ENCODE measurements around the gene SLC30A3.
A peak's percentile ranks its signal among the peaks of the same experiment; 100 is the strongest.
"Not testable (repeated sequence)": the region's sequence is repeated elsewhere in the genome, so short reads cannot be mapped to it uniquely, and the experiment has no call there.

The SLC30A3 gene, protein sequence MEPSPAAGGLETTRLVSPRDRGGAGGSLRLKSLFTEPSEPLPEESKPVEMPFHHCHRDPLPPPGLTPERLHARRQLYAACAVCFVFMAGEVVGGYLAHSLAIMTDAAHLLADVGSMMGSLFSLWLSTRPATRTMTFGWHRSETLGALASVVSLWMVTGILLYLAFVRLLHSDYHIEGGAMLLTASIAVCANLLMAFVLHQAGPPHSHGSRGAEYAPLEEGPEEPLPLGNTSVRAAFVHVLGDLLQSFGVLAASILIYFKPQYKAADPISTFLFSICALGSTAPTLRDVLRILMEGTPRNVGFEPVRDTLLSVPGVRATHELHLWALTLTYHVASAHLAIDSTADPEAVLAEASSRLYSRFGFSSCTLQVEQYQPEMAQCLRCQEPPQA

GRCh38 chr2:27262379-27263286 is at the start of gene SLC30A3:
SLC30A3 (minus strand) TSS chr2:27263047; CDS start chr2:27262906, 141 bp downstream.
- peak; percentile 70 for DNase-seq

DNA sequence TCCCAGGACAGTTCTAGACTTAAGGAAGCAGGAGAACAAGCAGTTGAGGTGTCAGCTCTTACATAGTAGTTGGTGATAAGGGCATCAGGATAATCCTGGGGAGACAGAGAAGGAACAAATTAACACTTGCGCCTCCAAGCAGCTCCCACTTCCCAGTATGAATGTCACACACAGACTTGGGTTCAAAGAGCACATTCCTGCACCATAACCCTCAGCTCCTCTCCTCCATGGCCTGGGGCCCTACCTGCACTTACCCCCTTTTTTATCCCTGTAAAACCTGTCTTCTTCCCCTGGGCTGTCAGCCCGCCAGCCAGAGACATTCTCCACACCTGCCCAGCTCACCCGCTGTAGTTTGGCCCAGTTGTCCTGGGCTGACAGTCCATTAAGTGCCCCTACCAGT is 49.3 kb upstream of the SLC30A3 start:
- no peak for DNase-seq

- DNase-seq = no peak
These were observed 46.8 kb upstream of the SLC30A3 start for GRCh38 chr2:27309651-27310050.

DNA sequence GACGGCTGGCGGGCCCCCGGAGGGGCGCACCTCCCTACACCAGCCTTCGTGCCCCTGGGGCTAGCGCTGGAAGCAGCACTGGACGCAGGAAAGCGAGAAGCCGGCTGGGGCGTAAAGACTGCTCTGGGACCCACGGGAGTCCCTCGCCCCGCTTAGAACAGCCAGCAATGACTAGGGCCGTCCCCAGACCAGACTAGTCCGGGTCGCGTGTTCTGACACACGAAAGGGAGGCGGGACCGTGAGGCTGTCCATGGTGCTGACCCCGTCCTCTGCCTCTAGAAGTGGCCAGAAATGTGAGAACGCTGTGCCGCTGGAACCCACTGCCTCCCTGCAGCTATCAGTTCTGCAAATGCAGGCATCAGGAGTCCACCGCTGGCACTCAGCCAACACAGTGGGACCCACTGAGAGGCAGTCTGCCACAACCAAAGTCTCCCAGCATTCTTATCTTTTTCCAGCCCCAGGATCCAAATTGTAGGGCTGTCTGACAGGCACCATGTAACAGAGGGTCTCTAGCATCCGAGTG is 45.6 kb upstream of the SLC30A3 start, which contains the start of gene UCN:
TSS of gene UCN (minus strand) at position 87 of the 523 bp plus-strand sequence. CDS start 550 bp downstream, outside the sequence.
- DNase-seq = no peak

DNA sequence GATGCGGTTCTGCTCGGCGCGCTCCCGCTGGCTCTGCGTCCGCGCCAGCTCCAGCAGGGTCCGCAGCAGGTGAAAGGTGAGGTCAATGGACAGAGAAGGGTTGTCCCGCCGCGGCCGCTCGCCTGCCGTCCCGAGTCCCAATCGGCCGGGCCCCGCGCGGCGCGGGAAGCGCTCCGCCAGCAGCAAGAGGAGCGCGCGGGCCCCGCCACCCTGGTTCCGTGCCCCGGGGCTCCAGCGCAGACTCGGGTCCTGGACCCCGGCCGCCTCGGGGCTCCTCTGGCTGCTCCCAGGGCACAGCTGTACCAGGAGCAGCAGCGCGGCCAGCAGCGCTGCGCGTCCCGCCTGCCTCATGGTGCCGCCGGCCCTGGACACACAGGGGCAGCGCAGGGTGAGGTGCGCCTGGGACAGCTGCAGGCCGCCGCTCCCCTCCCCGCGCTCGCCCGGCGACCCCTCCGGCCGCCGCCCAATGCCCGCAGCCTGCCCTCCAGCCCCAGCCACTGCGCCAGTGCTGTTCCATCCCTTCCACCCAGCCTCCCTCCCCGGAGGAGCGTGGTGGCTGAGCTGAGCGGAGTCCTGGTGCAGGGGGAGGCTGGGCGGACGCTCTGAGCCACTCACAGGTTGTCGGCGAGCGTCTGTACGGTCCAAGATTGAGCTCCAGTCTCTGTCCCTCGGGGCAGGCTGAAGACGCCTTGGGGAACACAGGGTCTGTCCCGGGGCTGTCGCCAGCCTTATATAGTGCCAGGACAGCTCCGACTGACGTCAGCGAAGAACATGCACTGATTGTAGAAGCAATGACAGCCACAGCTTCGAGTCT is 44.9 kb upstream of the SLC30A3 start:
- no peak for DNase-seq

DNA sequence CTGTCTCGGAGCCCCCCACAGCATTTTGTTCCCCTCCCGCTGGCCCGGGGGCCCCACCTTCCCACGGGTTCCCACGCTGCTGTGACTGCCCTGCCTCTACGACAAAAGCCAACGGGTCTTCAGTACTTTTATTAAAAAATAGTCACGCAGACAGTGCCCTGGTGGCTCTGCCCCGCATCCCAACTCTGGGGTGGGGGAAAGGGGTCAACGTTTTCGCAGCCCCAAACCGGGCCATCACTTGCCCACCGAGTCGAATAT is 44.4 kb upstream of the SLC30A3 start:
- DNase-seq = no peak

- peak; percentile 37 for DNase-seq
These were observed 43.9 kb upstream of the SLC30A3 start for GRCh38 chr2:27306573-27307286.

- DNase-seq = no peak
These were observed 43.3 kb upstream of the SLC30A3 start for GRCh38 chr2:27306136-27306535.

GRCh38 chr2:27305516-27305915 is 42.7 kb upstream of the SLC30A3 start:
- no peak for DNase-seq

DNA sequence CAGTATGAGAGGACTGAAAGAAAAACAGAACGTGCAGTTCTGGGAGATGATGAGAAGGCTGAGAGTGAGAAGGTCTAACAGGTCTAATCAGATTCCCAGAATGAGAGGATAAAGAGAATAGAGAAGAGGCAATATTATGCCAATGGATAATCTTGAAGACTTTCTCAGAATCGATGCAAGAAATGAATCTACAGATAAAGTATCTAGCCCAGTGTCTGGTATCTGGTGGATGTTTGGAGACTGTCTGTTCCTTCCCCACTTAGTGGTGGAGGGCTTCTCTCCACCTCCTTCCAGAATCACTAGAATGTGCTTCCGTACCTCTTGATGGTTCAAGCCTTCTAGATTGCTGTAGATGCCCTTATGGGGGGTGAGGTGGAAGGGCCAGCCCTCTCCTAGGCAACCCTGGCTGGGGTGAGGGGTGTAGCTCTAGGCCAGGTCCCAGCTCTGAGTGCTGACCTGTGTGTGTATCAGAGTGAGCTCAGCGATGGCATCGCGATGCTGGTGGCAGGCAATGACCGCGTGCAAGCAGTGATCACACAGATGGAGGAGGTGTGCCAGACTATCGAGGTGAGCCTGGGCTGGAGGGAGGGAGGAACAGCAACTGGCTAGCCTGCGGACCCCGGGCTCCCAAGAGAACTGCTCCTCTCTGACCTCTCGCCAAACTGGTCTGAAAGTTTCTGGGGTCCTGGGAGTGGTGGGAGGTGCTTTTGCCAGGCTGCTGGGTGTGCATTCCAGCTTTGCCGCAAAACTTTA is 41.8 kb upstream of the SLC30A3 start:
- DNase-seq = no peak

GRCh38 chr2:27303093-27304025 is 40.5 kb upstream of the SLC30A3 start:
- DNase-seq = no peak

GRCh38 chr2:27300606-27301005 is 37.8 kb upstream of the SLC30A3 start:
- not testable (repeated sequence) for DNase-seq

DNA sequence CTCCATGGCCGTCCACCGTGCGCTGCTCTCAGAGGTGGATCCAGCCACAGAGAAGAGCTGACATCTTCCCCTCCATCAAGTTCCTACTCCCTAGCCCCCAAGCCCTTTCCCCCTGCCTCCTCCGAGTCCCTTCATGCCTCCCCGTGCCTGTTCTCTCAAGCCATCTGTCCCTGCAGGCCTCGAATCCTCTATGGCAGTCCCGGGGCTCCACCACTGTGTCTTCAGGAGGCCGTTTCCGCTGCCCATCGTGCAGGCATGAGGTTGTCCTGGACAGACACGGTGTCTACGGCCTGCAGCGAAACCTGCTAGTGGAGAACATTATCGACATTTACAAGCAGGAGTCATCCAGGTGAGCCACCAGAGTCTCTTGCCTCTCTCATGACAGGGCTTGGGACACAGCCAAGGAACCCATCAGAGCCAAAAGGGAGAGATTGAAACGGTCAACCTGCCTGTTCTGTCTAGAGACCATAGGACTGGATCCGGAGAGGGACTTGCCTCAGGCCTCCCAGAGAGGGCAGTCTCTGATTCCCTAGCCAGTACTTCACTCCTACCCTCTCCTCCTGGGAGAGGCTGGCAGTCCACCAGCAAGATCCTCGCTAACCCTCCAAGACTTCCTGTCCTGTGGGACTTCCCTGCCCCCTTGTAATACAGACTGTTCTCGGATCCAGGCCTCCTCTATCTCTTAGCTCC is 35.7 kb upstream of the SLC30A3 start:
- DNase-seq = no peak

DNA sequence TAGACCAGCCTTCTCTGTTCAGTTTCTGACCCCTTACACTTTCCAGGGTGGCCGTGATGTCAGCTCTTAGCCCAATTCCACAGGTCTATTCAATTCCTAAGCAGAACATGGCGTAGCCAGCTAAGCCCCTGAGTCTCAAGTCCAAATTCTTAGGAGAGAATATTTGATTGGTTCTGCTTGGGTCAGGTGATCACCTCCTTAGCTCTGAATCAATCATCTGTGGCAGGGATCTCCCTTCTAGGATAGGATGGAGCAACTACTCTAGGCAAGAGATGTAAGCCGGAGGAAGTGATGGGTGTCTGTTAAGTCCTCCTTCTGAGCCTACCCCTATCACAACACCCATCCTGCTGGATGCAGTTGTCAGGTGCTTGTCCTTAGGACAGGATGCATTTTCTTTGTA is 34.3 kb upstream of the SLC30A3 start:
- no peak for DNase-seq

DNA sequence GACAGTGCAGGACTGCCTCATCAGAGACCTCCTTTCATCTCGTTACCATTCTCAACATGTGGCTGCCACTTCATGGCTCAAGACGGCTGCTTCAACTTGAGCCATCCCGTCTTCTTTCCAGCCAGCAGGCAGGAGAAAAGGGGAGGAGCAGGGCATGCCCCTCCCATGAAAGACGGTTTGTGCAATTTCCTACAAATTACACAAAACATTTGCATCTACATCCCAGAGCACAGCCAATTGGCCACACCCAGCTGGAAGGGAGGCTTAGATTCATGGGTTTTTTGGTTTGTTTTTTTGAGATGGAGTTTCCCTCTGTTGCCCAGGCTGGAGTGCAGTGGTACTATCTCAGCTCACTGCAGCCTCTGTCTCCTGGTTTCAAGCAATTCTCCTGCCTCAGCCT is 33.6 kb upstream of the SLC30A3 start:
- DNase-seq = no peak

- no peak for DNase-seq
These were observed 32.1 kb upstream of the SLC30A3 start for GRCh38 chr2:27294928-27295327.

- DNase-seq = no peak
These were observed 29.0 kb upstream of the SLC30A3 start for GRCh38 chr2:27291865-27292264.

DNA sequence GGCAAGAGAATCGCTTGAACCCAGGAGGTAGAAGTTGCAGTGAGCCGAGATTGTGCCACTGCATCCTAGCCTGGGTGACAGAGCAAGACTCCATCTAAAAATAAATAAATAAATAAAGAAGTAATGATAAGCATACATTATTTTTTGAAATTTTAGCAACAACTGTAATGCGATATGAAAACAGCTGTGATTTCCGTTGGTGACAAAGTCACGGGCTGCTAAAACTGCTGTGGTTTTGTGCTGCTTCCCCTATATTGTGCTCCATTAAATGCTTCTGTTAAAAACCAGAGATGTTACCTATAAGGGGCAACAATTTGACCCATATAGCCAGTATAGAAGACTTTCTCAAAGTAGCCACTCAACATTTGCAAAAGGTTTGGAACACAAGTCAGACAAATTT is 27.7 kb upstream of the SLC30A3 start:
- DNase-seq = no peak

- no peak for DNase-seq
These were observed 25.8 kb upstream of the SLC30A3 start for GRCh38 chr2:27288610-27289009.

- no peak for DNase-seq
These were observed 22.6 kb upstream of the SLC30A3 start for GRCh38 chr2:27285481-27285880.
